Liver (tissue), 9 donors: Measurements from ENCODE around the gene WDFY1. TPM values are rescaled to one million over a fixed set of nuclear protein-coding genes. Genes with fewer than 3 reads are reported as not detected.

Experiments used
- DNase-seq: peaks from one replicate; pipeline ENCODE4 v3.0.0-alpha.2; 2017; ENCODE audit warnings: low spot score
- H3K27ac ChIP-seq, 2 donors: one replicate each; pipeline ENCODE4 v1.7.0; 2013; ENCODE audit warnings: inconsistent platforms in 2 of 2, low read length in 2 of 2, control low read depth in 1 of 2, low read depth in 1 of 2, mild to moderate bottlenecking in 1 of 2
- H3K27me3 ChIP-seq, 4 donors: one replicate each; pipeline versions ENCODE4 v1.6.1 to v1.7.0; 2013; ENCODE audit warnings: low read length in 3 of 4, inconsistent platforms in 1 of 4, mild to moderate bottlenecking in 1 of 4, moderate library complexity in 1 of 4; ENCODE audit not compliant: control insufficient read depth in 4 of 4, insufficient read depth in 4 of 4
- H3K36me3 ChIP-seq, 4 donors: one replicate each; pipeline versions ENCODE4 v1.6.1 to v1.7.0; 2013; ENCODE audit warnings: low read length in 3 of 4, mild to moderate bottlenecking in 3 of 4, low read depth in 1 of 4, moderate library complexity in 1 of 4; ENCODE audit not compliant: control insufficient read depth in 4 of 4, insufficient read depth in 3 of 4
- H3K4me1 ChIP-seq, 4 donors: one replicate each; pipeline versions ENCODE4 v1.6.1 to v1.7.0; 2013; ENCODE audit warnings: low read length in 3 of 4, mild to moderate bottlenecking in 3 of 4, moderate library complexity in 1 of 4; ENCODE audit not compliant: control insufficient read depth in 4 of 4, insufficient read depth in 4 of 4
- H3K4me3 ChIP-seq, 3 donors: one replicate each; pipeline versions ENCODE4 v1.6.1 to v1.7.0; 2013; ENCODE audit warnings: low read length in 3 of 3, control low read depth in 1 of 3, low read depth in 1 of 3, mild to moderate bottlenecking in 1 of 3
- H3K9ac ChIP-seq, 2 donors: one replicate each; pipeline ENCODE4 v1.7.0; 2013; ENCODE audit warnings: low read length in 2 of 2, mild to moderate bottlenecking in 2 of 2, moderate library complexity in 2 of 2, control low read depth in 1 of 2, low read depth in 1 of 2
- H3K9me3 ChIP-seq, 4 donors: one replicate each; pipeline versions ENCODE4 v1.6.1 to v1.7.0; 2013; ENCODE audit warnings: low read length in 3 of 4; ENCODE audit not compliant: control insufficient read depth in 4 of 4
- ATF3 ChIP-seq: IDR thresholded peaks from 2 replicates; pipeline ENCODE4 v1.6.1; 2016; ENCODE audit warnings: antibody characterized with exemption
- EGR1 ChIP-seq, 2 donors: IDR thresholded peaks; 2 replicates each; pipeline ENCODE4 v1.6.1; 2016 to 2018; ENCODE audit warnings: antibody characterized with exemption in 2 of 2, low read depth in 2 of 2
- FOXA1 ChIP-seq: IDR thresholded peaks from 2 replicates; pipeline ENCODE4 v1.6.1; 2016; ENCODE audit warnings: antibody characterized with exemption
- FOXA2 ChIP-seq: IDR thresholded peaks from 2 replicates; pipeline ENCODE4 v1.6.1; 2016; ENCODE audit warnings: antibody characterized with exemption
- GABPA ChIP-seq, 2 donors: IDR thresholded peaks in 1 of 2; conservative IDR thresholded peaks in 1 of 2; 2 replicates each; pipeline ENCODE4 v1.6.1; 2016; ENCODE audit warnings: antibody characterized with exemption in 2 of 2, mild to moderate bottlenecking in 1 of 2, moderate library complexity in 1 of 2
- HNF4A ChIP-seq, 2 donors: conservative IDR thresholded peaks; 2 replicates each; pipeline ENCODE4 v1.6.1; 2016; ENCODE audit warnings: antibody characterized with exemption in 2 of 2, mild to moderate bottlenecking in 2 of 2
- HNF4G ChIP-seq: IDR thresholded peaks from 2 replicates; pipeline ENCODE4 v1.6.1; 2016; ENCODE audit warnings: antibody characterized with exemption
- JUND ChIP-seq, 2 donors: IDR thresholded peaks; 2 replicates each; pipeline ENCODE4 v1.6.1; 2016; ENCODE audit warnings: antibody characterized with exemption in 2 of 2
- NR2F2 ChIP-seq: IDR thresholded peaks from 2 replicates; pipeline ENCODE4 v1.6.1; 2016; ENCODE audit warnings: antibody characterized with exemption
- RAD21 ChIP-seq, 2 donors: IDR thresholded peaks; 2 replicates each; pipeline ENCODE4 v1.6.1; 2016; ENCODE audit warnings: antibody characterized with exemption in 2 of 2, mild to moderate bottlenecking in 2 of 2
- REST ChIP-seq: IDR thresholded peaks from 2 replicates; pipeline ENCODE4 v1.6.1; 2016; ENCODE audit warnings: antibody characterized with exemption, mild to moderate bottlenecking
- RXRA ChIP-seq, 2 donors: IDR thresholded peaks; 2 replicates each; pipeline ENCODE4 v1.6.1; 2017 to 2018; ENCODE audit warnings: antibody characterized with exemption in 2 of 2, mild to moderate bottlenecking in 1 of 2
- SP1 ChIP-seq: IDR thresholded peaks from 2 replicates; pipeline ENCODE4 v1.6.1; 2018; ENCODE audit warnings: antibody characterized with exemption, mild to moderate bottlenecking
- TAF1 ChIP-seq: conservative IDR thresholded peaks from 2 replicates; pipeline ENCODE4 v1.6.1; 2016; ENCODE audit warnings: antibody characterized with exemption, mild to moderate bottlenecking
- YY1 ChIP-seq: IDR thresholded peaks from 2 replicates; pipeline ENCODE4 v1.6.1; 2016; ENCODE audit warnings: antibody characterized with exemption, mild to moderate bottlenecking
- ZBTB33 ChIP-seq: IDR thresholded peaks from 2 replicates; pipeline ENCODE4 v1.6.1; 2016; ENCODE audit warnings: antibody characterized with exemption
- WGBS: extraction: QIAGEN DNeasy Blood & Tissue Kit; methylation state at CpG from one replicate; pipeline ENCODE4 v1.1.7; 2013; 5-methylcytosine and 5-hydroxymethylcytosine counted together
- polyA plus RNA-seq, 2 donors: library from polyadenylated mRNA; stranded (reverse) in 1 of 2; unstranded in 1 of 2; fragments of 200-250 nt in 1 of 2; fragments of >200 nt in 1 of 2; fragmentation: Nextera tagmentation in 1 of 2; extraction: Ambion mirVana in 1 of 2; gene quantifications; one replicate each; pipeline versions ENCODE4 v1.2.1 to v1.2.3, GENCODE V29; 2013 to 2015
- total RNA-seq, 2 donors: library from RNA; depleted of rRNA; stranded (reverse); fragments of >200 nt; gene quantifications; one replicate each; pipeline ENCODE4 v1.2.3, GENCODE V29; 2014
- TF ChIP-seq, protein P1 (sequence below): fragments of 150-350 bp; IDR thresholded peaks from 2 replicates; pipeline ENCODE4 v1.5.1; 2017; ENCODE audit warnings: improper control_type of control experiment, low read depth, low read length; ENCODE audit not compliant: missing input control
- TF ChIP-seq, protein P2 (sequence below): IDR thresholded peaks from 2 replicates; pipeline ENCODE4 v1.6.1; 2016; ENCODE audit warnings: antibody characterized with exemption
- donor health status: healthy.
- donor health status: healthy.
- donor health status: healthy.
- donor health status: healthy.
- donor health status: healthy.

The WDFY1 gene
- total and polyA plus RNA-seq, 4 donors = 12.0 to 34.2 (median 24.1) TPM

- DNase-seq = no peak
- 90% methylated on average over 4 of the region's 4 CpGs for WGBS
- H3K4me1 ChIP-seq = peaks cover 1 to 32% (median 26%) of the 10 kb centered on the region in 4 donors
- H3K9me3 ChIP-seq = no peaks in the 10 kb centered on the region
- H3K4me3 ChIP-seq = no peak overlapping the region
- no peaks in the 10 kb centered on the region for H3K27me3 ChIP-seq
- TF ChIP-seq SP1 (no peak), RXRA (IDR thresholded peaks at IDR 0.05) (no peak), HNF4G (no peak), RAD21 (IDR thresholded peaks at IDR 0.05) (no peak), YY1 (no peak), TAF1 (no peak), GABPA (IDR thresholded peaks at IDR 0.05 in 1 of 2, conservative IDR thresholded peaks at IDR 0.05 in 1 of 2) (no peak), REST (no peak), HNF4A (conservative IDR thresholded peaks at IDR 0.05) (no peak), FOXA2 (no peak), ATF3 (no peak), EGR1 (IDR thresholded peaks at IDR 0.05; ENCODE audit: low read depth in 2 of 2) (no peak), NR2F2 (no peak), JUND (IDR thresholded peaks at IDR 0.05) (no peak), FOXA1 (no peak), ZBTB33 (no peak)
- TF ChIP-seq, protein P1, sequence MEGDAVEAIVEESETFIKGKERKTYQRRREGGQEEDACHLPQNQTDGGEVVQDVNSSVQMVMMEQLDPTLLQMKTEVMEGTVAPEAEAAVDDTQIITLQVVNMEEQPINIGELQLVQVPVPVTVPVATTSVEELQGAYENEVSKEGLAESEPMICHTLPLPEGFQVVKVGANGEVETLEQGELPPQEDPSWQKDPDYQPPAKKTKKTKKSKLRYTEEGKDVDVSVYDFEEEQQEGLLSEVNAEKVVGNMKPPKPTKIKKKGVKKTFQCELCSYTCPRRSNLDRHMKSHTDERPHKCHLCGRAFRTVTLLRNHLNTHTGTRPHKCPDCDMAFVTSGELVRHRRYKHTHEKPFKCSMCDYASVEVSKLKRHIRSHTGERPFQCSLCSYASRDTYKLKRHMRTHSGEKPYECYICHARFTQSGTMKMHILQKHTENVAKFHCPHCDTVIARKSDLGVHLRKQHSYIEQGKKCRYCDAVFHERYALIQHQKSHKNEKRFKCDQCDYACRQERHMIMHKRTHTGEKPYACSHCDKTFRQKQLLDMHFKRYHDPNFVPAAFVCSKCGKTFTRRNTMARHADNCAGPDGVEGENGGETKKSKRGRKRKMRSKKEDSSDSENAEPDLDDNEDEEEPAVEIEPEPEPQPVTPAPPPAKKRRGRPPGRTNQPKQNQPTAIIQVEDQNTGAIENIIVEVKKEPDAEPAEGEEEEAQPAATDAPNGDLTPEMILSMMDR = no peak
- TF ChIP-seq, protein P2, sequence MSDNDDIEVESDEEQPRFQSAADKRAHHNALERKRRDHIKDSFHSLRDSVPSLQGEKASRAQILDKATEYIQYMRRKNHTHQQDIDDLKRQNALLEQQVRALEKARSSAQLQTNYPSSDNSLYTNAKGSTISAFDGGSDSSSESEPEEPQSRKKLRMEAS = no peak
- no peak overlapping the region for H3K9ac ChIP-seq
- H3K36me3 ChIP-seq = peaks cover 0 to 11% (median under 1%) of the 10 kb centered on the region in 4 donors
- peak overlapping the region in 1 of 2 donors; percentile 58 for H3K27ac ChIP-seq
These were observed 11.2 kb upstream of the WDFY1 start for GRCh38 chr2:223956300-223956699.
